ENCODE results near the gene OR2T35. TPM values are rescaled to one million over a fixed set of nuclear protein-coding genes. Genes with fewer than 3 reads are reported as not detected.

The OR2T35 gene
- total and polyA plus RNA-seq, 2 donors (not counting 1 experiment from before 2014, with no cell fraction given) = 0.10 to 0.30 TPM

GRCh38 chr1:248593226-248593625 lies 51.9 kb downstream of the OR2T35 start:
- no peaks in the 10 kb centered on the region for H3K4me1 ChIP-seq (ENCODE audit: control insufficient read depth in 2 of 2, insufficient read depth in 2 of 2, low read length in 2 of 2)
- H4K20me1 ChIP-seq (ENCODE audit: control insufficient read depth, insufficient read depth, low read length, poor library complexity, severe bottlenecking) = no peaks in the 10 kb centered on the region
- H3K27ac Mint-ChIP-seq = no peak overlapping the region
- no peak overlapping the region for H3K9ac ChIP-seq (ENCODE audit: low read length)
- H2AFZ ChIP-seq (ENCODE audit: insufficient read depth, low read depth, low read length, poor library complexity, severe bottlenecking) = no peak overlapping the region
- H3K27me3 Mint-ChIP-seq = no peaks in the 10 kb centered on the region
- ChIA-PET CTCF (interaction anchor here (1.4 kb wide), 1 partner anchor 19 kb away, joined by 3 read pairs; no protein-coding TSS in a partner anchor), POLR2A (no interaction called here)
- no peak overlapping the region for H3K27ac ChIP-seq (ENCODE audit: low read length in 2 of 2)
- no peaks in the 10 kb centered on the region for H3K27me3 ChIP-seq (replicated peaks in 1 of 4; ENCODE audit: control extremely low read depth in 1 of 4, control insufficient read depth in 3 of 4, insufficient read depth in 4 of 4, low read length in 3 of 4)
- ATAC-seq (ENCODE audit: low read depth) = no peak
- intact Hi-C loops (cut with micrococcal nuclease) = no loop called here
- H3K79me2 ChIP-seq (ENCODE audit: control insufficient read depth, insufficient read depth, low read length) = no peaks in the 10 kb centered on the region
- TF ChIP-seq EZH2 (IDR thresholded peaks at IDR 0.05; ENCODE audit: borderline replicate concordance, insufficient read depth, low read depth, low read length, poor library complexity, severe bottlenecking) (no peak), CTCF (IDR thresholded peaks at IDR 0.05) (no peak)
- no peak overlapping the region for H3K4me3 ChIP-seq (ENCODE audit: control extremely low read depth in 1 of 5, extremely low read depth in 1 of 5, insufficient read depth in 1 of 5, low read depth in 2 of 5, low read length in 4 of 5)
- H3K9me3 Mint-ChIP-seq (ENCODE audit: insufficient read depth) = no peaks in the 10 kb centered on the region
- H3K36me3 ChIP-seq (replicated peaks in 1 of 2; ENCODE audit: control extremely low read depth in 1 of 2, control insufficient read depth in 1 of 2, extremely low read depth in 1 of 2, insufficient read depth in 2 of 2, low read length in 1 of 2) = no peaks in the 10 kb centered on the region
- no peak for DNase-seq
- H3K4me1 Mint-ChIP-seq = peaks cover 7% of the 10 kb centered on the region
- 74% methylated on average over 4 of the region's 5 CpGs for WGBS (ENCODE audit: insufficient coverage)
- H3K4me2 ChIP-seq (replicated peaks; ENCODE audit: low read depth, low read length, poor library complexity, severe bottlenecking) = no peak overlapping the region
- H3K4me3 Mint-ChIP-seq = no peak overlapping the region
- peaks cover 0 to 3% (median 0%) of the 10 kb centered on the region in 3 donors for H3K9me3 ChIP-seq (ENCODE audit: control extremely low read depth in 1 of 3, control insufficient read depth in 2 of 3, insufficient read depth in 1 of 3, low read length in 2 of 3)

- H3K79me2 ChIP-seq (ENCODE audit: control insufficient read depth, insufficient read depth, low read length) = no peaks in the 10 kb centered on the region
- no peak overlapping the region for H3K9ac ChIP-seq (ENCODE audit: low read length)
- intact Hi-C loops (cut with micrococcal nuclease) = no loop called here
- peaks cover 0 to 3% (median 0%) of the 10 kb centered on the region in 3 donors for H3K9me3 ChIP-seq (ENCODE audit: control extremely low read depth in 1 of 3, control insufficient read depth in 2 of 3, insufficient read depth in 1 of 3, low read length in 2 of 3)
- Mint-ChIP-seq H3K9me3 (ENCODE audit: insufficient read depth) (no peaks in the 10 kb centered on the region), H3K4me1 (peaks cover 7% of the 10 kb centered on the region), H3K27ac (no peak overlapping the region), H3K4me3 (no peak overlapping the region), H3K27me3 (no peaks in the 10 kb centered on the region)
- H3K4me3 ChIP-seq (ENCODE audit: control extremely low read depth in 1 of 5, extremely low read depth in 1 of 5, insufficient read depth in 1 of 5, low read depth in 2 of 5, low read length in 4 of 5) = no peak overlapping the region
- H3K4me2 ChIP-seq (replicated peaks; ENCODE audit: low read depth, low read length, poor library complexity, severe bottlenecking) = no peak overlapping the region
- H3K36me3 ChIP-seq (replicated peaks in 1 of 2; ENCODE audit: control extremely low read depth in 1 of 2, control insufficient read depth in 1 of 2, extremely low read depth in 1 of 2, insufficient read depth in 2 of 2, low read length in 1 of 2) = no peaks in the 10 kb centered on the region
- no CpG with 5 or more reads among the region's 1 CpG for WGBS (ENCODE audit: insufficient coverage)
- no peak for ATAC-seq (ENCODE audit: low read depth)
- ChIA-PET POLR2A (no interaction called here), CTCF (interaction anchor here (1.4 kb wide), 1 partner anchor 20 kb away, joined by 3 read pairs; no protein-coding TSS in a partner anchor)
- no peaks in the 10 kb centered on the region for H4K20me1 ChIP-seq (ENCODE audit: control insufficient read depth, insufficient read depth, low read length, poor library complexity, severe bottlenecking)
- no peaks in the 10 kb centered on the region for H3K27me3 ChIP-seq (replicated peaks in 1 of 4; ENCODE audit: control extremely low read depth in 1 of 4, control insufficient read depth in 3 of 4, insufficient read depth in 4 of 4, low read length in 3 of 4)
- DNase-seq = no peak
- H3K27ac ChIP-seq (ENCODE audit: low read length in 2 of 2) = no peak overlapping the region
- TF ChIP-seq CTCF (IDR thresholded peaks at IDR 0.05) = no peak
- no peak for TF ChIP-seq EZH2 (IDR thresholded peaks at IDR 0.05; ENCODE audit: borderline replicate concordance, insufficient read depth, low read depth, low read length, poor library complexity, severe bottlenecking)
- no peaks in the 10 kb centered on the region for H3K4me1 ChIP-seq (ENCODE audit: control insufficient read depth in 2 of 2, insufficient read depth in 2 of 2, low read length in 2 of 2)
- no peak overlapping the region for H2AFZ ChIP-seq (ENCODE audit: insufficient read depth, low read depth, low read length, poor library complexity, severe bottlenecking)
Observed at GRCh38 chr1:248592655-248593054, 52.4 kb downstream of the OR2T35 start.
